GM19372 (cell line): ENCODE results near the gene SLC16A3.

Experiments
- ATAC-seq: cut with Tn5 transposase; IDR thresholded peaks from one replicate; pipeline ENCODE4 v1.9.1; 2021; ENCODE audit warnings: mild to moderate bottlenecking, low read depth, moderate library complexity; ENCODE audit not compliant: unreplicated experiment

SLC16A3 gene

DNA sequence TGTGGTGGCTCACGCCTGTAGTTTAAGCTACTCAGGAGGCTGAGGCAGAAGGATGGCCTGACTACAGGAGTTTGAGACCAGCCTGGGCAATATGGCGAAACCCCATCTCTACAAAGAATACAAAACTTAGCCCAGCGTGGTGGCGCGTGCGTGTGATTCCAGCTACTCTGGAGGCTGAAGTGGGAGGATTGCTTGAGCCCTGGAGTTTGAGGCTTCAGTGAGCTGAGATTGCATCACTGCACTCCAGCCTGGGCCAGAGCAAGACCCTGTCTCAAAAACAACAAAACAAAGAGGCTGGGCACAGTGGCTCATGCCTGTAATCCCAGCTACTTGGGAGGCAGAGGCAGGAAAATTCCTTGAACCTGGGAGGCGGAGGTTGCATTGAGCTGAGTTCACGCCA lies 51.7 kb downstream of the SLC16A3 start:
- no peak for ATAC-seq

DNA sequence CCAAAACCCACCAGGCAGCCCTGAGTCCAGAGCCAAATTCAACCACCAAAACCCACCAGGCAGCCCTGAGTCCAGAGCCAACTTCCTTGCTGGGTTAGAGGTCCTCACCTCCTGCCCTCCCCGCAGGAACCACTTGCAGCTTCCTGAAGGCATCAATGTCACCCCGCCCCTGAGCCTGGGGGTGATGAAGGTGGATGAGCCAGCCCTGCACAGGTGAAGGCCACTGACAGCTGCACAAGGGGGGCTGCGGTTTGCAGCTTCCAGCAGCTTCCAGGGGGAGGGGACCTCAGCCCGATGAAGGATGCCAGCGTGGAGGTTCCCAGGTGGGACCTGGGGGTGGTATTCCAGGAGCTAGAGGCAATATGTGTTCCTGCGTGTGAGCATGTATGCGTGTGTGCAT lies 52.2 kb downstream of the SLC16A3 start:
- ATAC-seq: no peak

GRCh38 chr17:82281502-82282238 lies 52.8 kb downstream of the SLC16A3 start:
- no peak for ATAC-seq

DNA sequence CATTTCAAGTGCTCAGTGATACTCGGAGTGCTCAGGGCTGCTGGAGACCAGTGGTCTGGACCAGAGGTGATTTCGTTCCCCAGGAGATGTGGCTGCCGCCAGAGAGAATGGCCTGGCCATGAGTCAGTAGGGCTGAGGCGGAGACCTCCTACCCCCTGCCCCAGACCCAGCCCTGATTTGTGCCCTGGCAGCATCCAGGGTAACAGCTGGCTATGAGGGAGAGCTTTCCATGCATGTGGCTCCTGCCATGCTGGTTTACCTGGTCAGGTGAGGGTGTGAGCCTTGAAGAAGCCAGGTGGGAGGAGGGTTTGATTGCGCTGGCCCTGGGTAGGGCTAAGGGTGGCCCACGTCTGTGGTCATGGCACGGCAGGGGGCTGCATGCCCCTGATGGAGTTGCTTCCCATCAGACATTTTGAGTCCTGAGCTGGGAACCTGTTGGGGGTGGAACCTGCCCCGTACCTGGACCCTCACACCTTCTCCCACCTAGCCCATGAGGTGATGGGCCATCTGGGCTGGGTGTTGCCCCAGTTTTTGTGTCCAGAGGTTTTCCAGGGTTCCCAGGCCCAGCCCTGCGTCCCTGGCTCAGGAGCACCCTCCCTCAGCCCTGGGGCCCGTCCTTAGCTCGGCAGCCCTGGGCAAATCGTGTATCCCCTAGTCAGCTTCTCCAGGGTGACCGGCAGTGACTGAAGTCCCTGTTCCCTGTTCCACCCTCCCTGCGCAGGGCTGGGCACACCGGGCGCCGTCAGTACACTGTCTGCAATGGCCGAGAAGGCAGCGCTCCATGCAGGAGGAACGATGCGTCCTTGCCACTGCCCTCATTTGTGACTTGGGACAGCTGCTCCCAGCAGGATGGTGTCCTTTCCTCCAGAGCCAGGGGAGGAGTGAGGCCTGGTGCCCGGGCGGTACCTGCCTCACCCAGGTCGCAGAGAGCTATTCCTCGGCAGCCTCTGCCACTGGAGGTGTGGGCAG lies 53.7 kb downstream of the SLC16A3 start:
- no peak for ATAC-seq

DNA sequence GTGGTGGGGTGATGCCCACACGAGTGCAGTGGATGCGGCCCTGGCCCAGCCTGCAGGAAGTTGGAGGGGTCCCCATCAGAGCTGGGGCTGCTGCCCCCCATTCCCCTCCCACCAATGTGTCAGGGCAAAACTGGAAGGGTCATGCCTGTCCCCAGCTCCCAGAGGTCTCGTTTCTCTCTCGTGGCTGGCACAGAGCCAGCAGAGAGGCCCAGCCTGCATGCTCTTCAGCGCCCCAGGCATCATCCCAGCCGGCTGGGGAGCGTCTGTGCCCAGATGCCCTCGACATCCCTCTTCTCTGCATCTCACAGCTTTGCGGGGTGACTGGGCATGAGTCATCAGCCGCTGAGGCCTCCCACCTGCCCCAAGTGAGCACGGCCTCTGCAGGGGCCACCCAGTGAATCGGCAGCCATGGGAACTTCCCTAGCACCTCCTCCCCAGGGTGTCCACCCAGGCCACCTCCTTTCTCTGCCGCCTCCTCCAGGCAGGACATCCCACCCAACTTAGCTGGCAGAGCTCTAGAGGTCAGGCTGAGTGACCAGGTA lies 54.4 kb downstream of the SLC16A3 start:
- no peak for ATAC-seq

DNA sequence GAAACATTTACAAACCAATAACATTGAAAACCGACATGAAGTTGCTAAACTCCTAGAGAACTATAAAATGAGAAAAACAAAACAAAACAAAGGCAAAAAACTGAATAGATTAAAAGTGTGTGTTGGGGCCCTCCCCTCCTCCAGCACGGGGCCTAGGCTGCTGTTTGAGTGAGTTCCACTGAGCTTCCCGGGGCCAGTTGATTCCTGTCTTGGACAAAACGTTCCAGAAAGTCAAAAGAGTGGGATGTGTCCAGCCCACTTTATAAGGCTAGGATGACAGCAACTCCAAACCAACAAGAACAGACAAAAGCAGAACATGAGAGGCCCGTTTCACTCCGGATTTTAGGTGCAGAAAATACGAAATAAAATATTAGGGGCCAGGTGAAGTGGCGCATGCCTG lies 56.3 kb downstream of the SLC16A3 start:
- ATAC-seq: no peak

DNA sequence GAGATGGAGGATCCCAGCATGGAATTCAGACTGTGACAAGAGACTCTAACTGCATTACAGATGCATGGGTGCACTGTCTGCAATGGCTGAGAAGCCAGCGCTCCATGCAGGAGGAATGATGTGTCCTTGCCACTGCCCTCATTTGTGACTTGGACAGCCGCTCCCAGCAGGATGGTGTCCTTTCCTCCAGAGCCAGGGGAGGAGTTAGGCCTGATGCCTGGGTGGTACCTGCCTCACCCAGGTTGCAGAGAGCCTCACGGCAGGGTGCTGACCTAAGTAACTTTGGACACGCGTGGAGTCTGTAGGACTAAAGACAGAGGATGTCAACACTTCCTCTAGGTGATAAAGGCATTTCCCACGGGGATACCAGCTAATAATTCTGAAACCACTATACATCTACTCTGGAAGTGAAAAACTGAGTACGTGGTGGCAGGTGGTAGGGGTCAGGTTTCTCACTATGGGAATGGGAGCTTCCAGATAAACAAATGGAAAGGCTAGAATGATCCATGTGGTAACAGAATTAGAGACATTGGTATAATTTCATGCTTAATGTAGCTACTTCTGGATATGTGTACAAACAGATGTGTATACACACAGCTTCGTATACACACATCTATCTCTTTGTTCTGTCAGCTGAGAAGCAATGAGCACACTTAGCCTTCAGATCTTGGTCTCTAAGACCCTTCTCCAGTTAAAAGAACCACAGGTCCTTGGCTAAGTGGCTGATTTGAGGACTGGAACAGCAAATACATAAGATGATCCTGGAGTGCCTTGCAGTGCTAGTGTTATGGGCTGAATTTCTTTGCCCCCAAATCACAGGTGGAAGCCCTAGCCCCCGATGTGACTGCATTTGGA lies 58.4 kb downstream of the SLC16A3 start:
- no peak for ATAC-seq

DNA sequence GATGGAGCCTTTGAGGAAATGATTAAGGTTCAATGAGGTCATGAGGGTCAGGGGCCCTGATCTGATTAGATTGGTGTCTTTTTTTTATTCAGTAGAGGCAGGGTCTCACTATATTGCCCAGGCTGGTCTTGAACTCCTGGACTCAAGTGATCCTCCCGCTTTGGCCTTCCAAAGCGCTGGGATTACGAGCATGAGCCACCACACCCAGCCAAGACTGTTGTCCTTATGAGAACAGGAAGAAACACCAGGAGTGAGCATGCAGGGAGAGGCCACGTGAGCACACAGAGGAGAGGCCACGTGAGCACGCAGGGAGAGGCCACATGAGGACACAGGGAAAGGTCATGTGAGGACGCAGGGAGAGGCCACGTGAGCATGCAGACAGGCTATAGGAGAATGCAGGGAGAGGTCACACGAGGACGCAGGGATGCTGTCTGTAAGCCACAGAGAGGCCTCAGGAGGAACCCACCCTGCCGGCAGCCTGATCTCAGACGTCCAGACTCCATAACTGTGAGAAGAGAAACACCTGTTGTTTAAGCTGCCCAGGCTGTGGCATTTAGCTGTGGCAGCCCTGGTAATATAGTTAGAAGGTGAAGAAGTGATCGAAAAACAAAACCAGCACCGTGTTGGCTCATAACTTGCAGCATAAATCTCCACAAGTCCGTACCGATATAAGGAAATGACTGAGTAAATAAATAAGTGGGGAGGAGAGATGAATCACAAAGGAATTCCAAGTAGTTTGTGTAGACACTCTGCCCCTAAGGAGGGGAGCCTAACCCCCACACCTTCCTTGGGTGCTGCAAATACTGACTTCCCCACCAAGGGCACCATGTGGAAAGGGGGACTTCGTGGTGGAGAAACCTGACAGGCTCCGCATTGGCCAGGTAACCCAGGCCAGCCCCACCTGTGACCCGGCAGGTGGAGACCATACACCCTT lies 59.3 kb downstream of the SLC16A3 start:
- ATAC-seq: no peak
